ENCODE measurements around the gene DNM3.

The DNM3 gene

DNA sequence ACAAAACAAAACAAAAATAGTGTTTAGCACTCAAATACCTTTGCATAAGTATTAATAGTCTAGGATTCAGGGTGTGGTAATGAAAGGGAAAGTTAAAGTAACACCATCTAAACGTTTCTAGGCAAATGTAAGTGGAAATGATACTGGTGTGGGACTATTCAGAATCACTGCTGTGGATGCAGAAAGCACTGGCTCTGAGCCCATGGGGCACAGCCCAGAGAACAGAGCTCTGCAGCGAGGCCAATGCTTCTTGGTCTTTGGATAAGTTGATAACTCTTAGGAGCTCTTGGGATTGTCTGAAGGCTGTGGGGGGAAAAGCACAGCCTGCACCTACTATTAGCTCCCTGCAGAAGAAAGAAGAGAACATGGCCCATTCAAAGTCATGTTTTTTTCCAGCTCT is 21.4 kb upstream of the DNM3 start:
- no peak for DNase-seq

DNA sequence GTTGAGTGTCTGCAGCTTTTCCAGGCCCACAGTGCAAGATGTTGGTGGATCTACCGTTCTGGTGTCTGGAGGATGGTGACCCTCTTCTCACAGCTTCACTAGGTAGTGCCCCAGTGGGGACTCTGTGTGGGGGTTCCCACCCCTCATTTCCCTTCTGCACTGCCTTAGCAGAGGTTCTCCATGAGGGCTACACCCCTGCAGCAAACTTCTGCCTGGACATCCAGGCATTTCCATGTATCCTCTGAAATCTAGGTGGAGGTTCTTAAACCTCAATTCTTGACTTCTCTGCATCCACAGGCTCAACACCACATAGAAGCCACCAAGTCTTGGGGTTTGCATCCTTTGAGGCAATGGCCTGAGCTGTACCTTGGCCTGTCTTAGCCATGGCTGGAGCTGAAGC is 14.3 kb upstream of the DNM3 start:
- no peak for DNase-seq

DNA sequence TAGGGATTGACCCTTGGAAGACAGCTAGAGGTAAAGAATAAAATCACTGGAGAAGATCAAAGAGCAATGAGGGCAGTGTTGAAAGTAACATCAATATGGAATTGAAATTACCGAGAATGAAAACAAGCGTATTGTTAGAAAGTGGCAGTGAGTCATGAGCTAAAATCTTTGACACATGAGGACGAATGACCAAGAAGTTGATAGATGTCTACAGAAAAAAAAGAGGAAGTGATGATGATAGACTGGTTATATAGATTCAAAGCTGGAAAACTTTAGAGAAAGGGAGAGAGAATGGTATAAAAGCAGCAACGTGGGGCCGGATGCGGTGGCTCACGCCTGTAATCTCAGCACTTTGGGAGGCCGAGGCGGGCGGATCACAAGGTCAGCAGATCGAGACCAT is 12.5 kb upstream of the DNM3 start:
- DNase-seq = peak; percentile 40

DNA sequence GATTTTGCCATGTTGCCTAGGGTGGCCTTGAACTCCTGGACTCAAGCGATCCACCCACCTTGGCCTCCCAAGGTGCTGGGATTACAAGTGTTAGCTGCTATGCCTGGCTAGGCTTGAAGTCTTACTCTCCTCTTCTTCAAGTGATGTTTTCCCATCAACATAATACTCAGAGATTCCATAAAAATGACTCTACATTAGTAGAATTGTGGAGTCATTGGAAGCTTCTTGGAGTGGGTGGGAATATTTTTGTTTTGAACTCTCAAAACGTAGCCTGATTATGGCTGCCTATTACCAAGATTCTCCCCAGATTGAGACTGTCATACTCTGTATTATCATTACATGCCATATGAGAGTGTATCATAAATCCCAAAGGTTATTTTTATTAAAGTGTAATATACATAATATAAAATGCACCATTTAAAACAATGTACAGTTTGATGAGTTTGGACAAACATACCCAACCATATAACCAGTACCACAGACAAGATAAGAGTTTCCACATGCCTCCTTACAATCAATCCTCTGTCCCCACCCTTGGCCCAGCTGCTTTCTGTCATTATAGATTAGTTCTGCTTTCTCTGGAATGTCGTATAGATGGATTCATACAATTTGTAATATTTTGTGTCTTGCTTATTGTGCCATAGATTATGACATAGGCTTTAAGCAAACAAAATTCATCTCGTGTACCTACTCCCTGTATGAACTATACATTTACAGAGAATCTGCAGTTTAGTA is 8.0 kb upstream of the DNM3 start:
- DNase-seq = no peak

DNA sequence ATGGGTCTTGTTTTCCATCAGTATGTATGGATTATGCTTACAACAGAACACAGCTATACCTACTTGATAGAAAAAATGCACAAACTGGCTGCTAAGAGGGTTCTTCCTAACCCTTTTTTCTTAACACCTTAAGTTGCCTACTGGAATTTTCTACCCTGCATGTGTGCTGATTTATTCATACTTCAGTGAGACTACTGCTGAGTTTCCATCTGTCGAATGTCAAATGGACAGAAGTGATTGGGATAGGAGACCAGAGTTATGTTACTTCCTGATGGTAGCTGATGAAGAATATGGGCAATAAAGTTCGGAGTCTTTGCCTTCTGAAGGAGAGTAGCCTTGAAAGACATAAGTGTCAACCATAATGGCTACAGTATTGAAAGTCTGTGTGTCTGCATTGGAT is 6.5 kb upstream of the DNM3 start:
- DNase-seq = no peak

DNA sequence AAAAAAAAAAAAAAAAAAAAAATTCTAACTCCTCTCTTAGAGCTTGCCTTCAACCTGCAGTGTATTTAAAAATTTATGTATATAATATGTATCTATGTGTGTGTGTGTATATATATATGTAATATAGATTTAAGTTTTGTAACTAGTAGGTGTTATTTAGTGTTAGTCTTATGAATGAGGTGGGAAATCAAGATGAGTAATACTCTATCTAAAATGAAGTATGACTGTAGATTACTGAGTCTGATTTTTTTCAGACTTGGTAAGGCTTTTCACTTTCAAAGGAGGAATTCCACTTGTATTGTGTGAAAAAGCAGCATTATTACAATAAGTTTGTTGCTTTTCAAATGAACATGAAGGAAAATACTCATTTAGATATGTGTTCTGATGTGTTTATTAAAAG is 5.4 kb upstream of the DNM3 start:
- no peak for DNase-seq

DNA sequence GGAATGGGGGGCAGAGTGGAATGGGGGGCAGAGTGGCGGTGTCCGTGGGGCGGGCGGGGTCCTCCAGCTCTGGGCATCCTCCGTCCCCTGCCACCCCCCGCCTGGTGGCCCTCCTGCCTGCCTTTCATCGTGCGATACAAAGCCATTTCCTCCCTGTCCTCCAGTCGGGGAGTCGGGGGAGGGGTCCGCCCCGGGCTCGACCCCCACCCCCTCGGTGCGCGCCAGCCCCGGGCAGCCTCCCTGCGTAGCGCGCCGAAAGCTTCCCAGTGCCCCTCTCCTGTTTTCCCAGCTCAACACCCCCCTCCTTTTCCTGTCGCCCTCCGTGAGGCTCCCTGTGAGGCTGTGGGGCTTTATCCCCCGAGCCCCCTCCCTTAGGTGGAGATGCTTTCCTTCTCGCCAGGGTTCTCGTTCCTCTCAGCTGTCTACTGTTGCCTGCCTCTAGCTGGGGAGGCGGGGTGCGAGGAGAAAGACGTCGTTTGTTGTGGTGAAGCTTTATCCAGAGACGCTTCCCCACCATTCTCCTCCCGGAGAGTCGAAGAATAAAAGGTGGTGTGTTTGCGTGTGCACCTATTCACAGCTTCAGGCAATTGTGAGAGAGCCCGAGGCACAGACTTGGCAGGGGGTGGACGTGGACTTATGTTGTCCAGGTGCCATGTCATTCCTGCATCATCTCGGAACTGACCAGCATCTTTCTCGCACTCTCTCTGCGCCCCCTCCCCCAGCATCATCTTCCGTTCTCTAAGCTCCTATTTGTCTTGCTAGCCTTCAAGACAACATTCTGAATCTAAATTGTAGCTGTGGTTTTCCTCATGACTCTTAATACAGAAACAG is 848 bp downstream of the DNM3 start:
- DNase-seq = no peak

DNA sequence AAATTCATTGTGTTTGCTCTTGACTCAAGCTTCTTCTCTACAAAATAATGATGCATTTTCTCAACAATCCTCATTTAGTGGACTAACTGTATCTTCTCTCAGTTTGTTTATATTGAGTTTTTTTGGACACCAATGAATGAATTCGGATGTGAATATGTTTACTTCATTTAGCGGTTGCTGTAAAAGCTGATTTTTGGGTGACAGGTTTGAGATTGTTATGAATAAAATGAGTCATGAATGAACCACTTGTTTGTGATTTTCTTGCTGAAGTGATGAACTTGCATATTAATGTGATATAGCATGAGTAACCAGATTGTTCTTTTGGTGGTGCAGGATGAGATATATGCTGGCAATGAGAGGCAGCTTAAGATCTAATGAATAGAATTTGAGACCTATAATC is 3.1 kb downstream of the DNM3 start:
- DNase-seq = no peak

DNA sequence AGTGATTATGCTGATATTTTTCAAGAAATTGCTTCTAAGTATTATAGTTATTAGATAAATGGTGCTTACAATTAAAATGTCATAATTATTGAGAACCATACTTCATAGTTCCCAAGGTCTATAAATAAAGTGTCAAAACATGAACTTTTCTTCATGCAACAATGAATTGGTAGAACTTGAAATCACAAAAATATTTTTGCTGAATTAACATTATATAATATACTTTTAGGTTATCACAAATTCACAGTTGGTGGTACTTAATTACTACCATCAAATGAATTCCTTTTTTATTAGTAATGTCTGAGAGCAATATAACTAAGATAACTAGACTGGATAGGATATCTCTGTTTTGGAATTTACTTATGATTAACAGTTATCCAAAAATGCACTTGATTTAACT is 4.7 kb downstream of the DNM3 start:
- no peak for DNase-seq

DNA sequence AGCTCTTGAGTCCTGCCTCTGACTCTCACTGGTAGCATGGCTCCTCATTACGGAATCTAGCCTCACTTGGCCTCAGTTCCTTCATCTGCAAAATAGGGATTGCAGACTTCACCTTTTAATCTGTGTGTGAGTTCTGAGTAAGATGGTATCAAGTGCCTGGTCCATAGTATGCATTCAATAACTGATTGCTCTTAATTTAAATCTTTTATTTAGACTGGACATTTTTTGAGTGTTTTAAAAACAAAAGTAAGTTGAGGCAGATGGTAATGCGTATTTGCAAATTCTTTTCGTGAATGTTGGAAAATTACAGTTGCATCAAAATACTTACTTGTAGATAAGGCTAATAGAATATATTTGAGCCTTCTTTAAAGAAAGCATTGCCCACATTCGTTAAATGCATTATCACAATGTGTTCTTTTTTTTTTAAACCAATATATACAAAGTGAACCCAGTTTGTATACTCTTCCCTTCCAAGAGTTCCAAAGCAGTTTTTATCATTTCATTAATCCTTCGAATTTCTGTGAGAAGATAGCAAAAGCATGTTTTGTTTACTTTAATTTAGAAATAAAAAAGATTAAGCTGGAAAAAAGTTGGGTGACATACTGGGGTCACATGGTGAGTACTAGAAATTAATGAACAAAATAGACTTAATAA is 8.1 kb downstream of the DNM3 start:
- no peak for DNase-seq

DNA sequence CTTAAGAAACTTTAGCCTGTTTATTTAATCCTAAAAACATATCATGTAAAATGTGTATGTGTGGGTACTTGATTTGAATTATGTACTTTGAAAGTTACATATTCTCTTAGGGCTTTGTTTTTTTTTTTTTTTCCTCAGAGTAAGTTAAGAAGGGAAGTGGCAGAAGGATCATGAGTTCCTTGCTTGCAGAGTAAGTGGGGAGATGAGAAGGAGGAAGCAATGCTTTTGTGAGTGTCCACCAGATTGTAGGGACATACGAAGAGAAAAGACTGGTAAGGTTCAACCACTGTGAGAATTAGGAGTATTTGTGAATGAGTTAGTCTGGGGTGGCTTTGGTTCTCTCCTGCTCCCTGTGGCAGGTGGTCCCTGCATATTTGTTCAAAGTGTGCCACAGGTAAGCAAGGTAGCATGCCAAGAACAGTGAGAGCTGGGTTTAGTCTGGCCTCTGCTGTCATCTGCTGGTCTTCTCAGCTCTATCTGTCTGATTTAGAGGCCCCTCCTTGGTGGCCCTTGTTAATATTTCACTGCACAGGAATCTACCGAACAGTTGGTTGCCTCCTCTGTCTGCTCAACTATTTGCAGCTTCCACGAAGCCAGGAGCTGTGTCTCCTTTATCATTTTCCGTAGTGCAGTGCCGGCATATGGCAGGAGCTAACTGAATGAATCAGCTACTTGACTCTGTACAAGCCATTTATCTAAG is 9.5 kb downstream of the DNM3 start:
- peak; percentile 32 for DNase-seq

DNA sequence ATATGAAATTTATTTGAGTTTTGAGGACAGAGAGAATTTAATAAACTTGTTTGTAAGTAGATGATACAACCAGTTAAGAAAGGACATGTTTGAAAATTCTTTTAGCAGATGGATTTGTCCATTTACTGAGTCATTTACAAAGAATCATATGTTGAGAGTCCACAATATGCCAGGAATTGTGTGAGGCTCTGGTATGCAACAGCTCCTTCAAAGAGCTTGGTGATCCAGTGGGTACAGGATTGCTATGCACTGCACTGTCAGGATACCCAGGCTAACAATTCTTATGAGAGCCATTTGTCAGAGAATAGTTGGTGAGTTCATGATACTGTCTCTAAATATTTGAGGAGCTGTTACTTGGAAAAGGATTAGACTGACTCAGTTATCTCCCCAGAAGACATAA is 11.0 kb downstream of the DNM3 start:
- no peak for DNase-seq

DNA sequence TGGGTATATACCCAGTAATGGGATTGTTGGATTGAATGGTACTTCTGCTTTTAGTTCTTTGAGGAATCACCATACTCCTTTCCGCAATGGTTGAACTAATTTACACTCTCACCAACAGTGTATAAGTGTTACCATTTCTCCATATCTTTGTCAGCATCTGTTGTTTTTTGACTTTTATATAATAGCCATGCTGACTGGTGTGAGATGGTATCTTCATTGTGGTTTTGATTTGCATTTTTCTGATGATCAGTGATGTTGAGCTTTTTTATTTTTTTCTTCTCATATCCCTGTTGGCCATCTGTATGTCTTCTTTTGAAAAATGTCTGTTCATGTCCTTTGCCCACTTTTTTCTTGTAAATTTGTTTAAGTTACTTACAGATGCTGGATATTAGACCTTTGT is 14.1 kb downstream of the DNM3 start:
- DNase-seq = no peak

DNA sequence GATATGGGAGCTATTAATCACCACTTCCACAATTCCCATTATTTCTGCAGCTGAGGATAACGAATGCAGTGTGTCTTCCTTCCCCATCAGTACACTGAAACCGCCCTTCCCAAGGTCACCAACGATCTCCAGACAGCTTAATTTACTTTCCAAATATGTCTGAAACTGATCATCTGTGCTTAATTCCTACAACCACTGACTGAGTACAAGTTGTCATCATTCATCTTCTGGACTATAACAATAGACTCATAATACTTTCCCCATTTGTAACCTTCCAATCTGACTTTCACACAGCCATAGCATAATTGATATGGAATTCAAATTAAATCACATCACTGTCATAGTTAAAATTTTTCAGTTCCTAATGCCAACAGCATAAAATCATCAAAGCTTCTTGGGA is 17.4 kb downstream of the DNM3 start:
- DNase-seq = no peak

DNA sequence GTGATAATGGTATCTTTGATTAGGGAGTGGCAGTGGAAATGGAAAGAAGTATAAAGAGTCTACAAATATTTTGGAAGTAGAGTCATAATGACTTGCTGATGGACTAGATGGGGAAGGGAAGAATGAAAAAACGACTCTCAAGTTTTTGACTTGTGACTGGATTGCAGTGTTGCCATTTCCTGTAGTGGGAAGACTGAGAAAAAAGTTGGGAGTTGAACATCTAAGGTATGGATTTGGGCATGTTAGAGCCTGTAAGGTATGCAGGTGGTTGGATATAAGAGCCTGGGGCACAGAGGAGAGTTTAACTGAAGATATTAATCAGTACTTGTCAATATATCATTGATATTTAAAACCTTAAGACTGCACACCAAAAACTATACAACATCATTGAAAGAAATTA is 19.4 kb downstream of the DNM3 start:
- no peak for DNase-seq

DNA sequence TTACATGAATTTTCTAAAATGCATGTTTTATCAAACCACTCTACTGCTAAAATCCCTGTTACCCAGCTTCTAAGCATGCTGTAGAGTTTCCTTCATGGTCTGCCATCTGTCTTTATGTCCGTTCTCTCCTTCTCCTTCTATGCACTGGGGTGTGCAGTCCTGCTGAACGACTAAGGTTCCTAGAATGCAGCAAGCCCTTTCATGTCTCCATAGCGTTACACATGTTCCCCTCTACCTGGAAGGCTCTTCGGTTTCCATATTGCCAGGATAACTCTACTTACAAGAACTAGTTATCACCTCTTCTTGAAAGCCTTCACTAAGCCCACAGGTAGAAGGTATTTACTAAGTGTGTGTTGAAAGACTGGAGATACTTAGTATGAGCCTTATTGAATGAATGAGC is 22.2 kb downstream of the DNM3 start:
- no peak for DNase-seq

DNA sequence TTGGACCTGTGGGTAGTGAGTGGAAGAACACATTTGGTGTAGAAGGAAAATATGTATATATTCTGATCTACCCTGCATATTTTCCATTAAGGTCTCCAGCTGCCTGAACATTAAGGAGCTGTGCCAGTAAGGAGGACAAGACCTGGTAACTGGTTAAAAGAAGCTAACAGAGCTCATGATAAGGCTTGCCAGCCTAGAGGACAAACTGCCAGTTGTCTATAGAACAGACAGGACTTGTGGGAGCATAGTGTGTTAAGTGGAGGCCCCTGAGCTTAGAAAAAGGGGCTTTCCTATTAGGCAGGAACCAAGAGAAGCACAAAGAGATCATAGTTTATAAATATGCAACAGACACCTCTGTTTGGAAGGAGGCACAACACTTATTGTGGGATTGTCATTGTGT is 23.0 kb downstream of the DNM3 start:
- DNase-seq = no peak

DNA sequence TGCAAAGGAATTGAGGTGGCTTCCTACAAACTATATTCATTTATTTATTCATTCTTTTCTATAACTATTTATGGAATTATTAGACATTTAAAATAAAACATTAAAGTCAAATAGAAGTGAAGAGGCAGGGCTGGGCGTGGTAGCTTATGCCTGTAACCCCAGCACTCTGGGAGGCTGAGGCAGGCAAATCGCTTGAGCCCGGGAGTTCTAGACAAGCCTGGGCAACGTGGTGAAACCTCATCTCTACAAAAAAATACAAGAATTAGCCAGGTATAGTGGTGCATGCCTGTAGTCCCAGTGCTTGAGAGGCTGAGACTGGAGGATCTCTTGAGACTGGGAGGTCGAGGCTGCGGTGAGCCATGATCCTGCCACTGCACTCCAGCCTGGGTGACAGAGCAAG is 23.8 kb downstream of the DNM3 start:
- DNase-seq = no peak

DNA sequence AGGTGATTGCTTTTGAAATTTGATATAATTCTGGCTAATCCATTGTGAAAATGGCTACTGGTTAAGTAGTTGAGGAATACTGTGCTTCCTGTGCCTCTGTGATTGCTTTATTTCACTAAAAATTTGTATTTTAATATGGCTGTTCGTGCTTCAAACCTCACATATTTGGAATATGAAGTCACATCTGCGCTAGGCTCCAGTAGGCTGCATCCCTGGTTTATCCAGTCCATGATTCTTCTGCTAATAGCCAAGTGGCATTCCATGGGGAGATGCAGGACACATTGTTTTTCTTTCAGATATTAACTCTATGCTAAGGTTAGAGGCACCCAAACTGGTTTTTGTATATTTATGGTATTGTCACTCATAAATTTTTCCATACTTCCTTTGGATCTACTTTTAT is 25.9 kb downstream of the DNM3 start:
- no peak for DNase-seq

DNA sequence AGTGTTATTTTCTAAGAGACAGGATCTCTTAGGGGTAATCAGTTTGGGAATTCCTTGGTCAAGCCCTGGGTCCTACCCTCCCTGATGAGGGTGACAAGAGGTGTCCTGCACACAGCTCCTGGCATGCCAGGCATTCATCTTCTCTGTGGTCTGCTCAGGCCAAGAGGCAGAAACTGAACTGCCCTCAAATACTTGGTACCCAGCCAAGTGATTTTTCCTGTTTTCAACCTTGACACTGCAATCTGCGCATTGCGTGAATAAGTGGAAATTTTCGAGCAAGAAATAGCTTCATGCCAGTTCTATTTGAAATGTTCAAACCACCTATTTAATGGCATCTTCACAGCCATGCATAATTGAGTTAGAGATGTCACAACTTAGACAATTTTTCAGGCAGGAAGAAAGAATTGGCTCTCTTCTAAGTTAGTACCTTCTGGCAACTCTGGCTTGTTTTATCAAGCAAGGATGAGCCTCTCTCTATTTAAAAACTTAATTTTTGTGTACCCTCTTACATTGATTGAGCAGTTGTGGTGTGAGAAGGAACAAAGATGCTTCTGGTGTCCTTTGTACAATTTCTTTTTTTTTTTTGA is 27.0 kb downstream of the DNM3 start:
- DNase-seq = no peak

DNA sequence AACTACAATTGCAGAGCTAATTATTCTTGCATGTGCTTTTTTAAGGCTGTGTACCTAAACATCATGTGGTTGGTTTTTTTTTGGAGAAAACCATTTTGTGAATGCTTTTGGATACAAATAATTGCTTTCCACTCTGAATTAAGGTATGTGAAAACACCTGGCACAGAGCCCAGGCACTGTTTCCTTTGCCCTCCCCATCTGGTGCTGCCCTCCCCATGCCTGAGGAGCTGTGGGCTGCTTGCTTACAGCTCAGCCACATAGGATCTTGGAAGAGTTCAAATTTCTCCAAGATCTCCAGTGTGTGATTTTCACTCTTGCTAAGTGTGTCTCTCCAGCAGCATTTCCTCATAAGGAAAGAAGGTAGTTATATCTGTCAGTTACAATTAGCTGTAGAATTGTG is 27.8 kb downstream of the DNM3 start:
- no peak for DNase-seq

DNA sequence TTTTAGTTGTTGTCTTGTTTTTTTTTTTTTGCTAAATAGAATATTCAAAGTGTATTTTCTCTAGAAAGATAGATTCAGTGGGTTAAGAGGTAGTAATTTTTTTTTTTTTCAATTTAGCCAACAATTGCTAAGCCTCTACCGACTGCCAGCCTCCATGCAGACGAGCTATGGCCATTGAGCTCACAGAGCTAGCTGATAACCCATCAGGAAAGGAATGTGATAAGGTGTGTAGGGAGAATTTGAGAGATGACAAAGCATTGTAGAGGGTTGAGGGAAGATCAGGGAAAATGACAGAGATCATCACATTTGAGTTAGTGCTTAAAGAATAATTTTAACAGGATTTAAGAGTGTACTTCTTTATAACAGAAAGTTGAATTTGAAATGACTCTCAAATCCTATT is 30.6 kb downstream of the DNM3 start:
- no peak for DNase-seq

DNA sequence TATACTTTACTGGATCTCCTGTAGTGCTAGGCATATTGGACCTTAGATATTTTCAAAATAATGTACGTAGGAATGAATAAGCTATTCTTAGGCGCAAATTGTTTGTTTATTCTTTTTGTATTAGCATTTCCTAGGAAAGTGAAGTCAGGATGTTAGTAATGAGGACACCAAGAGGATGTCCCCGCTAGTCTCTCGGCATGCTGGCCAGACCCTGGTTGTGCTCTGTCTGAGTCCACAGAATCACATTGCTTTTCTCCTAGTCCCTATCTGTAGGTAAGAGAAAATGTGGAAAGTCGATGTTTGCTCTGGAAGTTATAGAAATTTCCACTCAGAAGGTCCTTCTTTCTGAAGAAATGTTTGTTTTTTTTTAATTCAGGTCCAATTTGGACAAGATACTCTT is 31.1 kb downstream of the DNM3 start:
- DNase-seq = no peak
